Peyer's patch (tissue), 4 donors: ENCODE results near the gene RUBCN. TPM values are rescaled to one million over a fixed set of nuclear protein-coding genes. Genes with fewer than 3 reads are reported as not detected.
A peak's percentile ranks its signal among the peaks of the same experiment; 100 is the strongest.

ENCODE experiments used
- DNase-seq, 3 donors: peaks; one replicate each; pipeline ENCODE4 v3.0.0-alpha.2; 2017 to 2019
- H3K27ac ChIP-seq, 4 donors: fragments of 200-600 bp; sonication (generic); one replicate each; pipeline ENCODE4 v1.5.1; 2016 to 2019
- H3K27me3 ChIP-seq, 2 donors: fragments of 200-600 bp; sonication (generic); one replicate each; pipeline ENCODE4 v1.5.1; 2019
- H3K36me3 ChIP-seq, 3 donors: fragments of 200-600 bp; sonication (generic); one replicate each; pipeline ENCODE4 v1.5.1; 2016 to 2019
- H3K4me1 ChIP-seq, 4 donors: fragments of 200-600 bp; sonication (generic); one replicate each; pipeline ENCODE4 v1.5.1; 2016 to 2019
- H3K4me3 ChIP-seq, 4 donors: fragments of 200-600 bp; sonication (generic); 1 replicate in 3 of 4; 2 replicates in 1 of 4; pipeline ENCODE4 v1.5.1; 2016 to 2019; ENCODE audit warnings: mild to moderate bottlenecking in 1 of 4
- H3K9me3 ChIP-seq, 4 donors: fragments of 200-600 bp; sonication (generic); one replicate each; pipeline ENCODE4 v1.5.1; 2016 to 2019; ENCODE audit warnings: mild to moderate bottlenecking in 1 of 4
- CTCF ChIP-seq, 6 experiments: fragments of 450-650 bp in 4 of 6; fragments of 200-600 bp in 2 of 6; sonication (generic) in 1 of 6; IDR thresholded peaks; one replicate each; pipeline ENCODE4 v1.5.1; 2017 to 2019; ENCODE audit warnings: antibody characterized with exemption in 6 of 6, mild to moderate bottlenecking in 3 of 6, moderate library complexity in 1 of 6
- POLR2A ChIP-seq, 2 donors: fragments of 450-650 bp; IDR thresholded peaks; one replicate each; pipeline ENCODE4 v1.5.1; 2017; ENCODE audit warnings: antibody characterized with exemption in 2 of 2, mild to moderate bottlenecking in 2 of 2, moderate library complexity in 2 of 2
- total RNA-seq, 4 donors: library from RNA; depleted of rRNA; stranded (reverse); fragments of >200 nt; gene quantifications; one replicate each; pipeline ENCODE4 v1.1.0, GENCODE V29; 2016

The RUBCN gene
- total RNA-seq, 4 donors from 2014 or later: 45.4 to 113 (median 48.2) TPM

GRCh38 chr3:197758512-197758911, 21.8 kb upstream of the RUBCN start:
- peaks cover 0 to 43% (median 0%) of the 10 kb centered on the region in 3 donors for H3K36me3 ChIP-seq
- no peak for DNase-seq
- H3K27ac ChIP-seq: no peak overlapping the region
- no peak for TF ChIP-seq CTCF (IDR thresholded peaks at IDR 0.05)
- TF ChIP-seq POLR2A (IDR thresholded peaks at IDR 0.05): no peak
- no peaks in the 10 kb centered on the region for H3K4me1 ChIP-seq
- no peaks in the 10 kb centered on the region for H3K9me3 ChIP-seq
- no peak overlapping the region for H3K4me3 ChIP-seq
- no peaks in the 10 kb centered on the region for H3K27me3 ChIP-seq

- DNase-seq: no peak
- no peak for TF ChIP-seq POLR2A (IDR thresholded peaks at IDR 0.05)
- TF ChIP-seq CTCF (IDR thresholded peaks at IDR 0.05): no peak
- no peaks in the 10 kb centered on the region for H3K9me3 ChIP-seq
- H3K27ac ChIP-seq: no peak overlapping the region
- H3K36me3 ChIP-seq: peaks cover 0 to 26% (median 0%) of the 10 kb centered on the region in 3 donors
- H3K27me3 ChIP-seq: no peaks in the 10 kb centered on the region
- H3K4me3 ChIP-seq: no peak overlapping the region
- H3K4me1 ChIP-seq: peaks cover 0 to 6% (median 3%) of the 10 kb centered on the region in 4 donors
These were observed 20.0 kb upstream of the RUBCN start for GRCh38 chr3:197756704-197757103.

- TF ChIP-seq CTCF (IDR thresholded peaks at IDR 0.05) (peak in 3 of 6 experiments; percentile 13 to 21 (median 16)), POLR2A (IDR thresholded peaks at IDR 0.05) (no peak)
- peaks cover 0 to 12% (median 0%) of the 10 kb centered on the region in 3 donors for H3K36me3 ChIP-seq
- H3K27ac ChIP-seq: no peak overlapping the region
- H3K9me3 ChIP-seq: no peaks in the 10 kb centered on the region
- DNase-seq: no peak
- peaks cover 0 to 15% (median 4%) of the 10 kb centered on the region in 4 donors for H3K4me1 ChIP-seq
- H3K4me3 ChIP-seq: no peak overlapping the region
- H3K27me3 ChIP-seq: no peaks in the 10 kb centered on the region
These were observed 16.6 kb upstream of the RUBCN start for GRCh38 chr3:197753263-197753662.

GRCh38 chr3:197752107-197752506, 15.4 kb upstream of the RUBCN start:
- Histone ChIP-seq H3K36me3 (peaks cover 0 to 1% (median 0%) of the 10 kb centered on the region in 3 donors), H3K4me3 (peak overlapping the region in 2 of 4 donors; percentile 81), H3K27me3 (no peaks in the 10 kb centered on the region), H3K9me3 (no peaks in the 10 kb centered on the region), H3K27ac (peak overlapping the region in 2 of 4 donors; percentile 94 to 97), H3K4me1 (peaks cover 0 to 15% (median 4%) of the 10 kb centered on the region in 4 donors)
- DNase-seq: no peak
- no peak for TF ChIP-seq CTCF (IDR thresholded peaks at IDR 0.05)
- TF ChIP-seq POLR2A (IDR thresholded peaks at IDR 0.05): no peak

- peak overlapping the region; percentile 94 to 98 (median 96) for H3K27ac ChIP-seq
These were observed 14.4 kb upstream of the RUBCN start for GRCh38 chr3:197750858-197751737.

More at GRCh38 chr3:197750858-197751737, 14.4 kb upstream of the RUBCN start:
- Histone ChIP-seq H3K36me3 (no peaks in the 10 kb centered on the region), H3K4me3 (peak overlapping the region; percentile 69 to 87 (median 81)), H3K27me3 (no peaks in the 10 kb centered on the region), H3K4me1 (peaks cover 0 to 15% (median 4%) of the 10 kb centered on the region in 4 donors), H3K9me3 (no peaks in the 10 kb centered on the region)
- TF ChIP-seq CTCF (IDR thresholded peaks at IDR 0.05) (no peak), POLR2A (IDR thresholded peaks at IDR 0.05) (no peak)
- peak; percentile 60 to 78 (median 62) for DNase-seq
